WTC11 (cell line): ENCODE results near the gene DGKG.

ENCODE experiments used
- FOXJ3 ChIP-seq: sonication (generic); formaldehyde crosslinking; IDR thresholded peaks from 2 replicates; pipeline ENCODE4 v1.9.0; 2021; ENCODE audit warnings: missing genetic modification reagents, mild to moderate bottlenecking, borderline replicate concordance
- FOXK1 ChIP-seq: sonication (generic); formaldehyde crosslinking; IDR thresholded peaks from 2 replicates; pipeline ENCODE4 v1.8.0; 2022; ENCODE audit warnings: mild to moderate bottlenecking, moderate library complexity, missing genetic modification reagents
- FOXP1 ChIP-seq: sonication (generic); formaldehyde crosslinking; IDR thresholded peaks from 2 replicates; pipeline ENCODE4 v1.8.0; 2022; ENCODE audit warnings: missing genetic modification reagents, mild to moderate bottlenecking, moderate library complexity, borderline replicate concordance
- JUN ChIP-seq: sonication (generic); formaldehyde crosslinking; IDR thresholded peaks from 2 replicates; pipeline ENCODE4 v1.8.0; 2023; ENCODE audit warnings: mild to moderate bottlenecking, missing genetic modification reagents
- KAT7 ChIP-seq: sonication (generic); formaldehyde crosslinking; IDR thresholded peaks from 2 replicates; pipeline ENCODE4 v1.8.1; 2023; ENCODE audit warnings: missing genetic modification reagents, mild to moderate bottlenecking, borderline replicate concordance
- MYBL2 ChIP-seq: sonication (generic); formaldehyde crosslinking; IDR thresholded peaks from 2 replicates; pipeline ENCODE4 v1.8.1; 2023; ENCODE audit warnings: mild to moderate bottlenecking, moderate library complexity, missing genetic modification reagents
- NFYB ChIP-seq: sonication (generic); formaldehyde crosslinking; conservative IDR thresholded peaks from 2 replicates; pipeline ENCODE4 v1.8.0; 2022; ENCODE audit warnings: low read depth, missing genetic modification reagents
- NR1H2 ChIP-seq: sonication (generic); formaldehyde crosslinking; IDR thresholded peaks from 2 replicates; pipeline ENCODE4 v1.9.0; 2021; ENCODE audit warnings: mild to moderate bottlenecking, moderate library complexity, missing genetic modification reagents
- SMAD3 ChIP-seq: sonication (generic); formaldehyde crosslinking; IDR thresholded peaks from 2 replicates; pipeline ENCODE4 v1.8.0; 2022; ENCODE audit warnings: missing genetic modification reagents, mild to moderate bottlenecking, borderline replicate concordance
- TCF7 ChIP-seq: sonication (generic); formaldehyde crosslinking; IDR thresholded peaks from 2 replicates; pipeline ENCODE4 v1.8.0; 2022; ENCODE audit warnings: mild to moderate bottlenecking, low read depth, missing genetic modification reagents, moderate library complexity
- TF ChIP-seq, protein P1 (sequence below): fragments of 200-600 bp; IDR thresholded peaks from 2 replicates; pipeline ENCODE4 v1.8.0; 2022; ENCODE audit warnings: antibody characterized with exemption
- TF ChIP-seq, protein P2 (sequence below): sonication (generic); formaldehyde crosslinking; conservative IDR thresholded peaks from 2 replicates; pipeline ENCODE4 v1.8.1; 2023; ENCODE audit warnings: mild to moderate bottlenecking, low read depth, missing genetic modification reagents, moderate library complexity
- TF ChIP-seq, protein P3 (sequence below): sonication (generic); formaldehyde crosslinking; IDR thresholded peaks from 2 replicates; pipeline ENCODE4 v1.8.0; 2022; ENCODE audit warnings: mild to moderate bottlenecking, missing genetic modification reagents
- TF ChIP-seq, protein P4 (sequence below): sonication (generic); formaldehyde crosslinking; IDR thresholded peaks from 2 replicates; pipeline ENCODE4 v1.8.0; 2022; ENCODE audit warnings: mild to moderate bottlenecking, missing genetic modification reagents

DNA sequence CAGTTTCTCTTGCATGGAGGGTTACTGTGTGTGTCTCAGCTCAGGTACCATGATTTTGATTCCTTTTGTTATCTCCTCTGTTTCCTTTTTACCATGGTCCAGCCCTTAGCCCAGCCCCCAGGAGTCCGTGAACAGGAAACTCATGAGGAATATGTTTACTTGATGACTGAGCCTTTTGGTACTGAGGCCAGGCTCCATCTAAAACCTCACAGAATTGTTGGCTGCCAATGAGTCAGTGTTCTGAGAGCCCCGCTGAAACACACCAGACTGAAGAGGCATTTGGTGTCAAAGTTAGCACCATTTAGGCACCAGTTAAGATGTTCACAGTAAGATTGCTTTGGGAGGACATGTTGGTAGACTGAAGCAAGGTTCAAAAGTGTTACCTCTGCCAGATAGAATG, 80.9 kb downstream of the DGKG start:
- TF ChIP-seq, protein P1, sequence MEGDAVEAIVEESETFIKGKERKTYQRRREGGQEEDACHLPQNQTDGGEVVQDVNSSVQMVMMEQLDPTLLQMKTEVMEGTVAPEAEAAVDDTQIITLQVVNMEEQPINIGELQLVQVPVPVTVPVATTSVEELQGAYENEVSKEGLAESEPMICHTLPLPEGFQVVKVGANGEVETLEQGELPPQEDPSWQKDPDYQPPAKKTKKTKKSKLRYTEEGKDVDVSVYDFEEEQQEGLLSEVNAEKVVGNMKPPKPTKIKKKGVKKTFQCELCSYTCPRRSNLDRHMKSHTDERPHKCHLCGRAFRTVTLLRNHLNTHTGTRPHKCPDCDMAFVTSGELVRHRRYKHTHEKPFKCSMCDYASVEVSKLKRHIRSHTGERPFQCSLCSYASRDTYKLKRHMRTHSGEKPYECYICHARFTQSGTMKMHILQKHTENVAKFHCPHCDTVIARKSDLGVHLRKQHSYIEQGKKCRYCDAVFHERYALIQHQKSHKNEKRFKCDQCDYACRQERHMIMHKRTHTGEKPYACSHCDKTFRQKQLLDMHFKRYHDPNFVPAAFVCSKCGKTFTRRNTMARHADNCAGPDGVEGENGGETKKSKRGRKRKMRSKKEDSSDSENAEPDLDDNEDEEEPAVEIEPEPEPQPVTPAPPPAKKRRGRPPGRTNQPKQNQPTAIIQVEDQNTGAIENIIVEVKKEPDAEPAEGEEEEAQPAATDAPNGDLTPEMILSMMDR = no peak
- TF ChIP-seq FOXJ3 (CRISPR knock-in tag) (no peak), NFYB (CRISPR knock-in tag) (no peak), MYBL2 (no peak), TCF7 (CRISPR knock-in tag) (no peak), KAT7 (CRISPR knock-in tag) (no peak), FOXP1 (no peak), JUN (CRISPR knock-in tag) (no peak), NR1H2 (CRISPR knock-in tag) (no peak), FOXK1 (CRISPR knock-in tag) (no peak), SMAD3 (CRISPR knock-in tag) (no peak)
- TF ChIP-seq, protein P2, sequence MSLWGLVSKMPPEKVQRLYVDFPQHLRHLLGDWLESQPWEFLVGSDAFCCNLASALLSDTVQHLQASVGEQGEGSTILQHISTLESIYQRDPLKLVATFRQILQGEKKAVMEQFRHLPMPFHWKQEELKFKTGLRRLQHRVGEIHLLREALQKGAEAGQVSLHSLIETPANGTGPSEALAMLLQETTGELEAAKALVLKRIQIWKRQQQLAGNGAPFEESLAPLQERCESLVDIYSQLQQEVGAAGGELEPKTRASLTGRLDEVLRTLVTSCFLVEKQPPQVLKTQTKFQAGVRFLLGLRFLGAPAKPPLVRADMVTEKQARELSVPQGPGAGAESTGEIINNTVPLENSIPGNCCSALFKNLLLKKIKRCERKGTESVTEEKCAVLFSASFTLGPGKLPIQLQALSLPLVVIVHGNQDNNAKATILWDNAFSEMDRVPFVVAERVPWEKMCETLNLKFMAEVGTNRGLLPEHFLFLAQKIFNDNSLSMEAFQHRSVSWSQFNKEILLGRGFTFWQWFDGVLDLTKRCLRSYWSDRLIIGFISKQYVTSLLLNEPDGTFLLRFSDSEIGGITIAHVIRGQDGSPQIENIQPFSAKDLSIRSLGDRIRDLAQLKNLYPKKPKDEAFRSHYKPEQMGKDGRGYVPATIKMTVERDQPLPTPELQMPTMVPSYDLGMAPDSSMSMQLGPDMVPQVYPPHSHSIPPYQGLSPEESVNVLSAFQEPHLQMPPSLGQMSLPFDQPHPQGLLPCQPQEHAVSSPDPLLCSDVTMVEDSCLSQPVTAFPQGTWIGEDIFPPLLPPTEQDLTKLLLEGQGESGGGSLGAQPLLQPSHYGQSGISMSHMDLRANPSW (CRISPR knock-in tag) = no peak
- TF ChIP-seq, protein P3, sequence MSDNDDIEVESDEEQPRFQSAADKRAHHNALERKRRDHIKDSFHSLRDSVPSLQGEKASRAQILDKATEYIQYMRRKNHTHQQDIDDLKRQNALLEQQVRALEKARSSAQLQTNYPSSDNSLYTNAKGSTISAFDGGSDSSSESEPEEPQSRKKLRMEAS (CRISPR knock-in tag) = no peak
- TF ChIP-seq, protein P4, sequence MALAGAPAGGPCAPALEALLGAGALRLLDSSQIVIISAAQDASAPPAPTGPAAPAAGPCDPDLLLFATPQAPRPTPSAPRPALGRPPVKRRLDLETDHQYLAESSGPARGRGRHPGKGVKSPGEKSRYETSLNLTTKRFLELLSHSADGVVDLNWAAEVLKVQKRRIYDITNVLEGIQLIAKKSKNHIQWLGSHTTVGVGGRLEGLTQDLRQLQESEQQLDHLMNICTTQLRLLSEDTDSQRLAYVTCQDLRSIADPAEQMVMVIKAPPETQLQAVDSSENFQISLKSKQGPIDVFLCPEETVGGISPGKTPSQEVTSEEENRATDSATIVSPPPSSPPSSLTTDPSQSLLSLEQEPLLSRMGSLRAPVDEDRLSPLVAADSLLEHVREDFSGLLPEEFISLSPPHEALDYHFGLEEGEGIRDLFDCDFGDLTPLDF (CRISPR knock-in tag) = no peak
